WTC11 (cell line): ENCODE data around the gene SORT1. TPM values are rescaled to one million over a fixed set of nuclear protein-coding genes. Genes with fewer than 3 reads are reported as not detected.
A peak's percentile ranks its signal among the peaks of the same experiment; 100 is the strongest.

Experiments used
- ATAC-seq: fragments of 200-7000 bp; cut with Tn5 transposase; 2 replicates; pipeline ENCODE4 v1.10.0; 2021; ENCODE audit warnings: mild to moderate bottlenecking, moderate library complexity
- CTCF ChIA-PET: fragments of 300-600 bp; sonication (Branson Sonifier 250); formaldehyde crosslinking; loops from one replicate; lab custom pipeline; 2021; ENCODE audit warnings: antibody characterized with exemption; lab: Charles Lee
- POLR2A ChIA-PET: fragments of 350-600 bp; sonication (Branson Sonifier 250); formaldehyde crosslinking; loops from one replicate; lab custom pipeline; 2021; ENCODE audit warnings: antibody characterized with exemption; lab: Charles Lee
- DNase-seq: peaks from one replicate; pipeline ENCODE4 v3.0.0; 2021; ENCODE audit warnings: low spot score
- H3K27ac Mint-ChIP-seq: 2 replicates; pipeline ENCODE4 v1.8.0; 2021; ENCODE audit warnings: mixed read lengths
- H3K27me3 Mint-ChIP-seq: 2 replicates; pipeline ENCODE4 v1.8.0; 2021; ENCODE audit warnings: low read depth, mild to moderate bottlenecking, moderate library complexity, mixed read lengths
- H3K36me3 Mint-ChIP-seq: 2 replicates; pipeline ENCODE4 v1.8.0; 2021; ENCODE audit warnings: mixed read lengths
- H3K4me1 Mint-ChIP-seq: 2 replicates; pipeline ENCODE4 v1.8.0; 2022; ENCODE audit warnings: mixed read lengths
- H3K4me3 Mint-ChIP-seq: 2 replicates; pipeline ENCODE4 v1.8.0; 2021; ENCODE audit warnings: mild to moderate bottlenecking, moderate library complexity, mixed read lengths
- H3K9me3 Mint-ChIP-seq: 2 replicates; pipeline ENCODE4 v1.8.0; 2021; ENCODE audit warnings: mixed read lengths
- CBFB ChIP-seq: sonication (generic); formaldehyde crosslinking; IDR thresholded peaks from 2 replicates; pipeline ENCODE4 v1.8.1; 2022; ENCODE audit warnings: mild to moderate bottlenecking, low read depth, missing genetic modification reagents
- CREM ChIP-seq: sonication (generic); formaldehyde crosslinking; IDR thresholded peaks from 2 replicates; pipeline ENCODE4 v1.8.1; 2022; ENCODE audit warnings: mild to moderate bottlenecking, missing genetic modification reagents, moderate library complexity
- FOXP1 ChIP-seq: sonication (generic); formaldehyde crosslinking; IDR thresholded peaks from 2 replicates; pipeline ENCODE4 v1.8.0; 2022; ENCODE audit warnings: missing genetic modification reagents, mild to moderate bottlenecking, moderate library complexity, borderline replicate concordance
- IRF1 ChIP-seq: sonication (generic); formaldehyde crosslinking; IDR thresholded peaks from 2 replicates; pipeline ENCODE4 v1.8.0; 2023; ENCODE audit warnings: missing genetic modification reagents
- JUN ChIP-seq: sonication (generic); formaldehyde crosslinking; IDR thresholded peaks from 2 replicates; pipeline ENCODE4 v1.8.0; 2023; ENCODE audit warnings: mild to moderate bottlenecking, missing genetic modification reagents
- MYBL2 ChIP-seq: sonication (generic); formaldehyde crosslinking; IDR thresholded peaks from 2 replicates; pipeline ENCODE4 v1.8.1; 2023; ENCODE audit warnings: mild to moderate bottlenecking, moderate library complexity, missing genetic modification reagents
- NFE2L1 ChIP-seq: sonication (generic); formaldehyde crosslinking; IDR thresholded peaks from 2 replicates; pipeline ENCODE4 v1.8.1; 2023; ENCODE audit warnings: missing genetic modification reagents
- OVOL2 ChIP-seq: fragments of 250-450 bp; sonication (Bioruptor Pico); IDR thresholded peaks from 2 replicates; pipeline ENCODE4 v1.9.0; 2021; ENCODE audit warnings: mild to moderate bottlenecking, borderline replicate concordance
- PRDM15 ChIP-seq: sonication (generic); formaldehyde crosslinking; IDR thresholded peaks from 2 replicates; pipeline ENCODE4 v1.8.0; 2022; ENCODE audit warnings: missing genetic modification reagents
- TCF7 ChIP-seq: sonication (generic); formaldehyde crosslinking; IDR thresholded peaks from 2 replicates; pipeline ENCODE4 v1.8.0; 2022; ENCODE audit warnings: mild to moderate bottlenecking, low read depth, missing genetic modification reagents, moderate library complexity
- ZBTB43 ChIP-seq: sonication (generic); formaldehyde crosslinking; IDR thresholded peaks from 2 replicates; pipeline ENCODE4 v1.8.1; 2023; ENCODE audit warnings: mild to moderate bottlenecking, missing genetic modification reagents
- ZNF138 ChIP-seq: sonication (generic); formaldehyde crosslinking; conservative IDR thresholded peaks from 2 replicates; pipeline ENCODE4 v1.8.1; 2022; ENCODE audit warnings: mild to moderate bottlenecking, moderate library complexity, missing genetic modification reagents
- total RNA-seq: library from RNA; stranded (reverse); gene quantifications from 3 replicates; pipeline ENCODE4 v1.2.3, GENCODE V29; 2021
- TF ChIP-seq, protein P1 (sequence below): fragments of 250-450 bp; sonication (Bioruptor Pico); IDR thresholded peaks from 2 replicates; pipeline ENCODE4 v1.9.0; 2021; ENCODE audit warnings: mild to moderate bottlenecking, borderline replicate concordance
- TF ChIP-seq, protein P2 (sequence below): sonication (generic); formaldehyde crosslinking; IDR thresholded peaks from 2 replicates; pipeline ENCODE4 v1.8.1; 2022; ENCODE audit warnings: mild to moderate bottlenecking, moderate library complexity, missing genetic modification reagents

Gene SORT1
- total RNA-seq, 1 experiment from 2014 or later, result 55.9 TPM

GRCh38 chr1:109425391-109426280 is 27.9 kb upstream of the SORT1 start:
- no peaks in the 10 kb centered on the region for H3K9me3 Mint-ChIP-seq
- ChIA-PET POLR2A (interaction anchor here (0.5 to 2.2 kb wide), 6 partner anchors 10 to 171 kb away, joined by 3 to 15 read pairs (median 4); partner anchors contain the start of gene ATXN7L2), CTCF (interaction anchor here (0.6 to 2.8 kb wide), 11 partner anchors 28 to 161 kb away, joined by 3 to 15 read pairs (median 4); partner anchors contain the start of genes ATXN7L2, CYB561D1, PSRC1 and SORT1)
- peak overlapping the region; percentile 88 for H3K4me3 Mint-ChIP-seq
- H3K4me1 Mint-ChIP-seq, result peaks cover 27% of the 10 kb centered on the region
- H3K36me3 Mint-ChIP-seq, result peaks cover 8% of the 10 kb centered on the region
- TF ChIP-seq TCF7 (peak; percentile 74; the same call in 1 of the 2 replicates), ZNF138 (no peak), NFE2L1 (peak; percentile 71; the same call in 1 of the 2 replicates), CREM (0 out of 2 replicates have a peak, but pooled peaks have one; percentile 9), MYBL2 (CRISPR knock-in tag) (peak; percentile 70; the same call in 1 of the 2 replicates), FOXP1 (peak; percentile 69; the same call in 1 of the 2 replicates), ZBTB43 (CRISPR knock-in tag) (0 out of 2 replicates have a peak, but pooled peaks have one; percentile 60), PRDM15 (CRISPR knock-in tag) (no peak), JUN (CRISPR knock-in tag) (0 out of 2 replicates have a peak, but pooled peaks have one; percentile 12), IRF1 (0 out of 2 replicates have a peak, but pooled peaks have one; percentile 30), CBFB (CRISPR knock-in tag) (no peak), OVOL2 (CRISPR knock-in tag) (no peak)
- TF ChIP-seq, protein P1, sequence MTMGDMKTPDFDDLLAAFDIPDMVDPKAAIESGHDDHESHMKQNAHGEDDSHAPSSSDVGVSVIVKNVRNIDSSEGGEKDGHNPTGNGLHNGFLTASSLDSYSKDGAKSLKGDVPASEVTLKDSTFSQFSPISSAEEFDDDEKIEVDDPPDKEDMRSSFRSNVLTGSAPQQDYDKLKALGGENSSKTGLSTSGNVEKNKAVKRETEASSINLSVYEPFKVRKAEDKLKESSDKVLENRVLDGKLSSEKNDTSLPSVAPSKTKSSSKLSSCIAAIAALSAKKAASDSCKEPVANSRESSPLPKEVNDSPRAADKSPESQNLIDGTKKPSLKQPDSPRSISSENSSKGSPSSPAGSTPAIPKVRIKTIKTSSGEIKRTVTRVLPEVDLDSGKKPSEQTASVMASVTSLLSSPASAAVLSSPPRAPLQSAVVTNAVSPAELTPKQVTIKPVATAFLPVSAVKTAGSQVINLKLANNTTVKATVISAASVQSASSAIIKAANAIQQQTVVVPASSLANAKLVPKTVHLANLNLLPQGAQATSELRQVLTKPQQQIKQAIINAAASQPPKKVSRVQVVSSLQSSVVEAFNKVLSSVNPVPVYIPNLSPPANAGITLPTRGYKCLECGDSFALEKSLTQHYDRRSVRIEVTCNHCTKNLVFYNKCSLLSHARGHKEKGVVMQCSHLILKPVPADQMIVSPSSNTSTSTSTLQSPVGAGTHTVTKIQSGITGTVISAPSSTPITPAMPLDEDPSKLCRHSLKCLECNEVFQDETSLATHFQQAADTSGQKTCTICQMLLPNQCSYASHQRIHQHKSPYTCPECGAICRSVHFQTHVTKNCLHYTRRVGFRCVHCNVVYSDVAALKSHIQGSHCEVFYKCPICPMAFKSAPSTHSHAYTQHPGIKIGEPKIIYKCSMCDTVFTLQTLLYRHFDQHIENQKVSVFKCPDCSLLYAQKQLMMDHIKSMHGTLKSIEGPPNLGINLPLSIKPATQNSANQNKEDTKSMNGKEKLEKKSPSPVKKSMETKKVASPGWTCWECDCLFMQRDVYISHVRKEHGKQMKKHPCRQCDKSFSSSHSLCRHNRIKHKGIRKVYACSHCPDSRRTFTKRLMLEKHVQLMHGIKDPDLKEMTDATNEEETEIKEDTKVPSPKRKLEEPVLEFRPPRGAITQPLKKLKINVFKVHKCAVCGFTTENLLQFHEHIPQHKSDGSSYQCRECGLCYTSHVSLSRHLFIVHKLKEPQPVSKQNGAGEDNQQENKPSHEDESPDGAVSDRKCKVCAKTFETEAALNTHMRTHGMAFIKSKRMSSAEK (CRISPR knock-in tag), result no peak
- TF ChIP-seq, protein P2, sequence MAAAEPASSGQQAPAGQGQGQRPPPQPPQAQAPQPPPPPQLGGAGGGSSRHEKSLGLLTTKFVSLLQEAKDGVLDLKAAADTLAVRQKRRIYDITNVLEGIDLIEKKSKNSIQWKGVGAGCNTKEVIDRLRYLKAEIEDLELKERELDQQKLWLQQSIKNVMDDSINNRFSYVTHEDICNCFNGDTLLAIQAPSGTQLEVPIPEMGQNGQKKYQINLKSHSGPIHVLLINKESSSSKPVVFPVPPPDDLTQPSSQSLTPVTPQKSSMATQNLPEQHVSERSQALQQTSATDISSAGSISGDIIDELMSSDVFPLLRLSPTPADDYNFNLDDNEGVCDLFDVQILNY (CRISPR knock-in tag), result 0 out of 2 replicates have a peak, but pooled peaks have one; percentile 12
- TF ChIP-seq, all 79 proteins: peak for 9
- peak overlapping the region; percentile 90 for H3K27ac Mint-ChIP-seq
- H3K27me3 Mint-ChIP-seq, result no peaks in the 10 kb centered on the region
- ATAC-seq, result peak; percentile 10; the same call in 1 of the 2 replicates
- no peak for DNase-seq
